ENCODE results near the gene TNFAIP8L1. TPM values are rescaled to one million over a fixed set of nuclear protein-coding genes. Genes with fewer than 3 reads are reported as not detected.

Gene TNFAIP8L1
- total RNA-seq, 1 experiment from 2014 or later = 21.8 TPM

- no peaks in the 10 kb centered on the region for H3K36me3 ChIP-seq (ENCODE audit: control insufficient read depth, insufficient read depth, low read length)
- ChIA-PET CTCF (interaction anchor here (0.6 kb wide), 1 partner anchor 118 kb away, joined by 9 read pairs; the partner anchor contains the start of gene FEM1A), POLR2A (interaction anchor here (0.6 kb wide), 1 partner anchor 50 kb away, joined by 5 read pairs; no protein-coding TSS in a partner anchor)
- TF ChIP-seq CTCF (IDR thresholded peaks at IDR 0.05; ENCODE audit: insufficient read depth in 1 of 2, low read depth in 1 of 2, low read length in 1 of 2, severe bottlenecking in 1 of 2, unreplicated experiment in 1 of 2) = no peak
- peaks cover 14% of the 10 kb centered on the region for H3K4me1 ChIP-seq
- DNase-seq = no peak
- H3K4me3 ChIP-seq (ENCODE audit: low read depth, low read length) = no peak overlapping the region
- peaks cover 18% of the 10 kb centered on the region for H3K36me3 Mint-ChIP-seq (ENCODE audit: insufficient read depth, unreplicated experiment)
- no peaks in the 10 kb centered on the region for H3K9me3 Mint-ChIP-seq (ENCODE audit: unreplicated experiment)
- H3K4me1 Mint-ChIP-seq (ENCODE audit: low read depth, unreplicated experiment) = no peaks in the 10 kb centered on the region
- no peak overlapping the region for H3K4me3 Mint-ChIP-seq (ENCODE audit: unreplicated experiment)
- H3K27me3 Mint-ChIP-seq (ENCODE audit: insufficient read depth, unreplicated experiment) = no peaks in the 10 kb centered on the region
- no peaks in the 10 kb centered on the region for H3K9me3 ChIP-seq
- no TSS peak for BruUV-seq (replicated peaks)
- no peaks in the 10 kb centered on the region for H3K27me3 ChIP-seq (replicated peaks; ENCODE audit: control insufficient read depth, insufficient read depth, low read length)
- no peak overlapping the region for H3K27ac Mint-ChIP-seq (ENCODE audit: unreplicated experiment)
- intact Hi-C loops (cut with micrococcal nuclease; ENCODE audit: unreplicated experiment) = loop anchor here (5.0 kb wide), 1 partner anchor 49 kb away; the partner anchor contains the start of gene DPP9
Observed at GRCh38 chr19:4673726-4674125, 34.4 kb downstream of the TNFAIP8L1 start.

- intact Hi-C loops (cut with micrococcal nuclease; ENCODE audit: unreplicated experiment) = no loop called here
- H3K36me3 Mint-ChIP-seq (ENCODE audit: insufficient read depth, unreplicated experiment) = peaks cover 23% of the 10 kb centered on the region
- BruUV-seq (replicated peaks) = TSS peak; percentile 91
- no peaks in the 10 kb centered on the region for H3K27me3 Mint-ChIP-seq (ENCODE audit: insufficient read depth, unreplicated experiment)
- no peaks in the 10 kb centered on the region for H3K27me3 ChIP-seq (replicated peaks; ENCODE audit: control insufficient read depth, insufficient read depth, low read length)
- H3K9me3 ChIP-seq = no peaks in the 10 kb centered on the region
- no peak overlapping the region for H3K4me3 ChIP-seq (ENCODE audit: low read depth, low read length)
- H3K4me1 ChIP-seq = peaks cover 8% of the 10 kb centered on the region
- DNase-seq = no peak
- no peaks in the 10 kb centered on the region for H3K9me3 Mint-ChIP-seq (ENCODE audit: unreplicated experiment)
- H3K27ac Mint-ChIP-seq (ENCODE audit: unreplicated experiment) = no peak overlapping the region
- ChIA-PET POLR2A (no interaction called here), CTCF (no interaction called here)
- H3K4me1 Mint-ChIP-seq (ENCODE audit: low read depth, unreplicated experiment) = no peaks in the 10 kb centered on the region
- no peaks in the 10 kb centered on the region for H3K36me3 ChIP-seq (ENCODE audit: control insufficient read depth, insufficient read depth, low read length)
- no peak for TF ChIP-seq CTCF (IDR thresholded peaks at IDR 0.05; ENCODE audit: insufficient read depth in 1 of 2, low read depth in 1 of 2, low read length in 1 of 2, severe bottlenecking in 1 of 2, unreplicated experiment in 1 of 2)
- no peak overlapping the region for H3K4me3 Mint-ChIP-seq (ENCODE audit: unreplicated experiment)
Observed at GRCh38 chr19:4675346-4675745, 36.0 kb downstream of the TNFAIP8L1 start.

- Histone ChIP-seq H3K4me1 (no peaks in the 10 kb centered on the region), H3K36me3 (ENCODE audit: control insufficient read depth, insufficient read depth, low read length) (no peaks in the 10 kb centered on the region), H3K4me3 (ENCODE audit: low read depth, low read length) (no peak overlapping the region), H3K9me3 (no peaks in the 10 kb centered on the region), H3K27me3 (replicated peaks; ENCODE audit: control insufficient read depth, insufficient read depth, low read length) (no peaks in the 10 kb centered on the region)
- Mint-ChIP-seq H3K27me3 (ENCODE audit: insufficient read depth, unreplicated experiment) (no peaks in the 10 kb centered on the region), H3K27ac (ENCODE audit: unreplicated experiment) (no peak overlapping the region), H3K36me3 (ENCODE audit: insufficient read depth, unreplicated experiment) (peaks cover 27% of the 10 kb centered on the region), H3K9me3 (ENCODE audit: unreplicated experiment) (no peaks in the 10 kb centered on the region), H3K4me3 (ENCODE audit: unreplicated experiment) (no peak overlapping the region), H3K4me1 (ENCODE audit: low read depth, unreplicated experiment) (no peaks in the 10 kb centered on the region)
- no TSS peak for BruUV-seq (replicated peaks)
- POLR2A ChIA-PET = no interaction called here
- intact Hi-C loops (cut with micrococcal nuclease; ENCODE audit: unreplicated experiment) = no loop called here
- CTCF ChIA-PET = no interaction called here
- DNase-seq = peak; percentile 57 to 64
- TF ChIP-seq CTCF (IDR thresholded peaks at IDR 0.05; ENCODE audit: insufficient read depth in 1 of 2, low read depth in 1 of 2, low read length in 1 of 2, severe bottlenecking in 1 of 2, unreplicated experiment in 1 of 2) = peak; percentile 44 to 50
Observed at GRCh38 chr19:4676955-4677731, 37.8 kb downstream of the TNFAIP8L1 start.
